ENCODE results near the gene ORC4. TPM values are rescaled to one million over a fixed set of nuclear protein-coding genes. Genes with fewer than 3 reads are reported as not detected.

ORC4 gene
- total RNA-seq, 1 experiment from 2014 or later: 72.9 TPM

GRCh38 chr2:148042219-148042618 lies 21.7 kb upstream of the ORC4 start:
- Histone ChIP-seq H3K56ac (ENCODE audit: insufficient read length, low read depth, low read length) (no peak overlapping the region), H3T11ph (ENCODE audit: low read length) (no peak overlapping the region), H2BK5ac (ENCODE audit: insufficient read length, low read length) (no peak overlapping the region), H2BK12ac (ENCODE audit: insufficient read length, low read depth, low read length) (no peak overlapping the region), H2BK15ac (ENCODE audit: low read depth, low read length) (no peak overlapping the region), H3K18ac (ENCODE audit: insufficient read length, low read depth, low read length) (no peak overlapping the region), H4K5ac (ENCODE audit: insufficient read length, low read depth, low read length) (no peak overlapping the region), H2BK20ac (ENCODE audit: low read depth, low read length, poor library complexity, severe bottlenecking) (no peak overlapping the region), H3K79me2 (ENCODE audit: insufficient read depth, low read length) (no peaks in the 10 kb centered on the region), H2AFZ (ENCODE audit: low read length) (no peak overlapping the region), H2AK5ac (ENCODE audit: insufficient read length, low read length) (no peak overlapping the region), H4K8ac (replicated peaks; ENCODE audit: insufficient read length, low read depth, low read length) (no peak overlapping the region), H3K4me1 (ENCODE audit: insufficient read depth, low read length) (no peaks in the 10 kb centered on the region), H4K91ac (ENCODE audit: insufficient read length, low read depth, low read length) (no peak overlapping the region), H4K20me1 (ENCODE audit: control insufficient read depth, insufficient read depth, insufficient read length) (no peaks in the 10 kb centered on the region), H3K23ac (ENCODE audit: insufficient read length, low read depth, low read length) (no peak overlapping the region), H3K79me1 (ENCODE audit: insufficient read depth, low read depth, low read length, poor library complexity, severe bottlenecking) (peaks cover 3% of the 10 kb centered on the region), H3K9ac (ENCODE audit: extremely low read depth, insufficient read length, low read length) (no peak overlapping the region), H3K9me3 (ENCODE audit: control insufficient read depth, low read depth, low read length) (no peaks in the 10 kb centered on the region), H3K23me2 (ENCODE audit: insufficient read length, low read depth, low read length, poor library complexity, severe bottlenecking) (no peaks in the 10 kb centered on the region), H3K4me2 (ENCODE audit: insufficient read depth, insufficient read length, low read length) (no peak overlapping the region), H3K27me3 (ENCODE audit: insufficient read depth, low read length) (no peaks in the 10 kb centered on the region), H2BK120ac (ENCODE audit: low read depth, low read length, poor library complexity, severe bottlenecking) (no peak overlapping the region), H3K27ac (ENCODE audit: insufficient read length, low read depth, low read length) (no peak overlapping the region), H3K14ac (ENCODE audit: insufficient read depth, low read length) (no peak overlapping the region), H3K4ac (ENCODE audit: low read depth, low read length) (no peak overlapping the region)
- Mint-ChIP-seq H3K9me3 (no peaks in the 10 kb centered on the region), H3K4me3 (no peak overlapping the region), H3K36me3 (ENCODE audit: insufficient read depth in 1 of 3, low read depth in 3 of 3) (peaks cover 0 to 5% (median 4%) of the 10 kb centered on the region in 3 experiments; a peak in 4 of 7 replicates), H3K4me1 (peaks cover 4 to 15% of the 10 kb centered on the region in 2 experiments), H3K27me3 (ENCODE audit: low read depth) (no peaks in the 10 kb centered on the region), H3K27ac (no peak overlapping the region)
- TF ChIP-seq CTCF (conservative IDR thresholded peaks at IDR 0.05): no peak
- no peak for DNase-seq
- no CpG with 5 or more reads among the region's 2 CpGs for WGBS (ENCODE audit: extremely low coverage, insufficient read length, low lambda C conversion rate)
